HG03095 (cell line): ENCODE measurements around the gene DNALI1.
"Not testable (repeated sequence)": the region's sequence is repeated elsewhere in the genome, so short reads cannot be mapped to it uniquely, and the experiment has no call there.

Source experiments
- ATAC-seq: cut with Tn5 transposase; IDR thresholded peaks from one replicate; pipeline ENCODE4 v1.9.1; 2021; ENCODE audit warnings: moderate library complexity; ENCODE audit not compliant: unreplicated experiment

DNALI1 gene

DNA sequence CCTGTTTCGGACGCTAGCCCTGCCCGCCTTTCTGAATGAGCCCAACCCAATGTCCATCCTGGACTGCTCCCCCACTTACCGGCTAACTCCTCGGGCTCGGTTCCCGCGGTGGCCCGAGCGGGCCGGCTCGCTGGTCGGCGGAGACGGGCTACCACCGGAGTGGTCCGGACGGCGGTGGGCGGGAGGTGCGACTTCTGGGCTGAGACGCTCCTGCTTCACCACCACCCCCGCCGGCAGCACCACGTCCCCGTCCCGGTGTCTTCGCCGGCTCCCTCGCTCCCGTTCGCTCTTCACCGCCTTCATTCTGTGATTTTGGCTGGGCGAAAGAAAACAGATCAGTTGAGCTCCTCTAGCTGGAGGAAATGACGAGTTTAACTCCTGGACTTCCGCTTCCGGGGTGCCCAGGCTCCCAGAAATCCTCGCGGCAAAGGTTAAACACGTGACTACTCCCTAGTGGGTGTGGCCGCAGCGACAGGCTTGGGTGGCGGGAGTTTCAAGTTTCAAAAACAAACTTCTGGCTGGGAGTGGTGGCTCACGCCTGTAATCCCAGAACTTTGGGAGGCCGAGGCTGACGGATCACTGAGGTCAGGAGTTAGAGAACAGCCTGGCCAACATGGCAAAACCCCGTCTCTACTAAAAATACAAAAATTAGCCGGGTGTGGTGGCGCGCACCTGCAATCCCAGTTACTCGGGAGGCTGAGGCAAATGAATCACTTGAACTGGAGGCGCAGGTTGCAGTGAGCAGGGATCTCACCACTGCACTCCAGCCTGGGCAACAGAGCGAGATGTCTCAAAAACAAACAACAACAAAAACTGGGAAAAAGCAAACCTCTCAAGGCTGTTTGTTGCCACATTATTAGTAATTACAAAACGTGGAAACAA lies 2.6 kb upstream of the DNALI1 start, which contains the start of gene SNIP1:
Gene SNIP1 (minus strand): TSS at position 367 of the 882 bp plus-strand sequence. CDS start 64 bp downstream, at position 303.
- ATAC-seq = peak; percentile 74

DNA sequence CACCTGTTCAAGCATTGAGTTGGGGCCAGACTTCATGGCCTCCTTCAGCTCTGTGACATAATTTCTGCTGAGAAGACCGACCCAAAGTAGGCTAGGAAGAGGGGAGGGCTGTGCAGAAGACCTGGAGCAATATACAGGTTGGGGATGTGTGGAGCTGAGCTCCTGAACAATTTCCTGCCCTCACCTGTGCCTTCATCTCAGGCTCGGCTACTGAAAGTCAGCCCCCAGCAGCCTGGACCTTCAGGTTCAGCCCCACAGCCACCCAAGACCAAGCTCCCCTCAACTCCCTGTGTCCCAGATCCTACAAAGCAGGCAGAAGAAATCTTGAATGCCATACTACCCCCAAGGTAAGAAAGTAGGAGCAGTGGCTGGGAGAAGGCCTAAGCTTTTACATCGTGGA lies 662 bp downstream of the DNALI1 start:
- no peak for ATAC-seq

DNA sequence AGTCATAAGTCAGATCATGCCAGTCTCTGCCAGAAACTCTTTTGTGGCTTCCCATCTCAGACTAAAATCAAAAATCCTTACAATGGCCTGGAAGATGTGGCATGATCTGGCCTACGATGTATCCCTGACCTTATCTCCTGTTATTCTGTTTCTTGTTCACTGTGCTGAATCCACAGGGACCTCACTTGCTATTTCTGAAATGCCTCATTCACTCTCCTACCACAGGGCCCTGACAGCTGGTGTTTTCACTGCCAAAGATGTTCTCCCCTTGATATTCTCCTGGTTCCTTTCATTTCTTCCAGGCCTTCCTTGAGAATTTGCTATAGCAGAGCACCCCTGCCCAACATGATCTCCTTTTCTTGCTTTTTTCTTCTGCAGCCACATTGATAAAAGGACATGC lies 1.7 kb downstream of the DNALI1 start:
- ATAC-seq = no peak

DNA sequence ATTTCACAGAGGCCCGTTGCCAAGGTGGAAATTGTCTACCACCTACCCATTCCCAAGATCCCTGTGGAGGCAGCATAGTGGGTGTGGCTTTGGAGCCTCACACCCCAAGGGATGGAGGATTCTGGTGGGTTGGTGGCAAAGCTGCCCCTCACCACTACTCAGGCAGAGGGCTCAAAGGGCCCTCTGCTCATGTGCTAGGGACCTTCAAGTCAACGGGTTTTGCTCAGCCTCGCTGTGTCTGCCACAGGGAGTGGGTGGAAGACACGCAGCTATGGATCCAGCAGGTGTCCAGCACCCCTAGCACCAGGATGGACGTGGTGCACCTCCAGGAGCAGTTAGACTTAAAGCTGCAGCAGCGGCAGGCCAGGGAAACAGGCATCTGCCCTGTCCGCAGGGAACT lies 2.3 kb downstream of the DNALI1 start:
- no peak for ATAC-seq

DNA sequence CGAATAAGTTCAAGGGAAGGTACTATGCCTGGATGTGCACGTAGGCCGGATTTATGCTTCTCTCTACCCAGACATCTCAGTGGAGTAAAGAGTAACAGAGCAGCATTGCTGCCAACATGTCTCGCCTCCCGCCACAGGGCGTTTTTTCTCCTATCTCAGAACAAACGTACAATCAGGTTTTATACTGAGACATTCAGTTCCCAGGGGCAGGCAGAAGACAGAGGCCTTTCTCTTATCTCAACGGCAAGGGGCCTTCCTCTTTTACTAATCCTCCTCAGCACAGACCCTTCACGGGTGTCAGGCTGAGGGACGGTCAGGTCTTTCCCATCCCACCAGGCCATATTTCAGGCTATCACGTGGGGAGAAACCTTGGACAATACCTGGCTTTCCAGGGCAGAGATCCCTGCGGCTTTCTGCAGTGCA lies 3.2 kb downstream of the DNALI1 start:
- ATAC-seq = not testable (repeated sequence)

DNA sequence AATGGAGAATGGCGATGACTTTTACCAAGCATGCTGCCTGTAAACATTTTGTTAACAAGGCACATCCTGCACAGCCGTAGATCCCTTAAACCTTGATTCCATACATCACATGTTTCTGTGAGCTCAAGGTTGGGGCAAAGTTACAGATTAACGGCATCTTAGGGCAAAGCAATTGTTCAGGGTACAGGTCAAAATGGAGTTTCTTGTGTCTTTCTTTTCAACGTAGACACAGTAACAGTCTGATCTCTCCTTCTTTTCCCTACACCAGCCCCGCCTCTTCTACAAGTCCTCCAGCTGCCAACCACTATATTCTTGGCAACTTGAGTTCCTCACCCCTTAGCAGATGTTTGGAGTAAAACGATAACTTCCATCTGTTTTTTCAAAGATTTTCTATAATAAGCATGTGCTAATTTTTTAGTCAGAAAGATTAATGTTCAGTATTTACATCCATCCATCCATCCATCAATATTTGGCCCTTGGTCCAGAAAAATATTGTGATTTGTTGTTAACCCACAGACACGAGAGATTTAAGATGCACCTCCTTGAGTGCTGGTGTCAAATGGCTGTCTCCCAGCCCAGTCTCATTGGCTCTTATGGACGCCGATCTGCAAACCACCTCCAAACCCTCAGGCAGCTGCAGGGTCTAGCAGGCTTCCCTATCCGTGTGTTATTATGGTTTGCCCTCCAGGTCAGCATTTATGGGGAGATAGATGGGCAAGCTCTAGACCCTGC lies 3.8 kb downstream of the DNALI1 start:
- no peak for ATAC-seq

DNA sequence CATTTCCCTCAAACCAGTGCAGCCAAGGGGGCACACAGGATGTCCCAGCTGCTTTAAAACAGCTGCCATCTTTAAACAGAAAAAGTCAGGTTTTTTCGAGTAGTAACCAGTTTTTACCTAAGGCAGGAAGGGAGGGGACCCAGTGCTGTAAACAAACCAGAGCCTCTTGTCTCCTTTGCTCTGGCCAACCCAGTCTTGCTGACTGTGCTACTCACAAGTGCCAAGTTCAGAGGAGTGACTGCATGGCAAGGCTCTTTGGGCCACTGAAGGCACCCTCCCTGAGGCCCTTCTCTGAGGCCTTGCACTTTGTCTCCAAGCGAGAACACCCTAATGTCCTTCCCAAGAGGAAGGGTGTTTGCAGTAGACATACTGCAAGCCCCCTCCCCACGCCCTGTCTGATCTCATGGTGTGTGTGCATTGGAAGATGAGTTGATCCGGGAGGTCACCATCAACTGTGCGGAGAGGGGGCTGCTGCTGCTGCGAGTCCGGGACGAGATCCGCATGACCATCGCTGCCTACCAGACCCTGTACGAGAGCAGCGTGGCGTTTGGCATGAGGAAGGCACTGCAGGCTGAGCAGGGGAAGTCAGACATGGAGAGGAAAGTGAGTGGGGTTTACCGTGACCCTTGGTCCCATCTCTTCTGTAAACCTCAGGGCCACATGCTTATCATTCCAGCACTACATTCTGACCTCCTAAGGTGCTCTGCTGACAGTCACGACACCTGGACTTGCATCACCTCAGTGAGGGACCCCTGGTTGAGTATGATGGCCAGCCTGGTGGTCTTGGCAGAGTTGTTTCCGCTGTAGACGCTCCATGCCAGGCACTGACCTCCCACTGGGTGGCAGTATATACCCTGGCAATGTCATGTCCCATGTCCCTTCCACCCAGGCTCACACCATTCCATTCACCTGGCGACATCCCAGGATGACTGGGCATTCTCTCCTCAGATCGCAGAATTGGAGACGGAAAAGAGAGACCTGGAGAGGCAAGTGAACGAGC lies 4.7 kb downstream of the DNALI1 start:
- ATAC-seq = no peak

DNA sequence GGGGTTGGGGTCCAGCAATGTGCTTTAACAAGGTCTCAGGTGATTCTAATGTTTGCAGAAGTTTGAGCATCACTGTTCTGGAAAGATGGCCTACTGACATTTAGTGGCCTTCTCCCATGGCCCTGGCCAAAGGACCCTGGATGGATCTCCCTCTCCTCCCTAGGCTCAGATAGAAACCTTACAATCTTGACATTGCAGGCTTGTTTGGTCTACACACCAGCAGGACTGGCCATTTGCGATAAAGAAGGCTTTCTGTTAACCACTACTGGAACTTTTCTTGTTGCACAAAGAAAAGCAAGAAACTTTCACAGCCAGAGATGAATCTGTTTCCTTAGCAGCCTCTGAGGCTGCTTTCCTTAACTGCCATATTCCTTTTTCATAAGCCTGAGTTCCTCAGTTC lies 6.2 kb downstream of the DNALI1 start:
- ATAC-seq = no peak

DNA sequence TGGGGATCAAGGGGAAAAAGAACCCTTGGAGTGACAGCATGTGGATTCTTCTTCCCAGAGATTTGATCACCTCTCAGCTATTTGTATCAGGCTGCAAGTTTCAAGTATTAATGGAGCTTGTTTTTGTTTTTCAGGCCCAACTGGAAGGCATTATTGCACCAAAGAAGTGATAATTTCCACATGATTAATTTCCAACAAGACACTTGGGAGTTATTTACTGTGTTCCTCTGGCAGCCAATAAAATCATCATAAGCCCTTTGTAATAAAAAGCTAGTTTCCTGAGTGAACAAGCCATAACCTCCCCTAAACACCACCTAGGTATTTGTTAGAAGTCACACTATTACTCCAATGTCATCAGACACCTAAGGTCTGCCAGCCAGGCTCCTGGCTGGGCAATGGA lies 8.2 kb downstream of the DNALI1 start:
- no peak for ATAC-seq

DNA sequence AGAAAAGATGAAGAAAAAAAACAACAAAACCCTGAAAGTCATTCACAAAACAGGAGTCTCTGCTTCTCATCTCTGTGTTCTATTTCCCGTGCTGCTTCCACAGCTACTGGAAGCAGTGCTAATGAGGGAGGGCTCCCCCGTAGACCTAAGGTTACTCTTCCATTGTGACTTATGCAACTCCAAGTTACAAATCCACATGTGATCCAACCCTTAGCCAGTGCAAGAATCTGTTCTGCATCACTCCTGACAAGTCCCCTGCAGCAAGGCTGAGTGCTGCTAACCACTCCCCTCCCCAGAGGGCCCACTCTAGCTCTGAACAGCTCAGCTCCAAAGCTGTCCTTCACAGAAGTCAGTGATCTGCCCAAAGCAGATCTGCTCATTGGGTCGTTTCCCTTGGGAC lies 10.3 kb downstream of the DNALI1 start:
- no peak for ATAC-seq

DNA sequence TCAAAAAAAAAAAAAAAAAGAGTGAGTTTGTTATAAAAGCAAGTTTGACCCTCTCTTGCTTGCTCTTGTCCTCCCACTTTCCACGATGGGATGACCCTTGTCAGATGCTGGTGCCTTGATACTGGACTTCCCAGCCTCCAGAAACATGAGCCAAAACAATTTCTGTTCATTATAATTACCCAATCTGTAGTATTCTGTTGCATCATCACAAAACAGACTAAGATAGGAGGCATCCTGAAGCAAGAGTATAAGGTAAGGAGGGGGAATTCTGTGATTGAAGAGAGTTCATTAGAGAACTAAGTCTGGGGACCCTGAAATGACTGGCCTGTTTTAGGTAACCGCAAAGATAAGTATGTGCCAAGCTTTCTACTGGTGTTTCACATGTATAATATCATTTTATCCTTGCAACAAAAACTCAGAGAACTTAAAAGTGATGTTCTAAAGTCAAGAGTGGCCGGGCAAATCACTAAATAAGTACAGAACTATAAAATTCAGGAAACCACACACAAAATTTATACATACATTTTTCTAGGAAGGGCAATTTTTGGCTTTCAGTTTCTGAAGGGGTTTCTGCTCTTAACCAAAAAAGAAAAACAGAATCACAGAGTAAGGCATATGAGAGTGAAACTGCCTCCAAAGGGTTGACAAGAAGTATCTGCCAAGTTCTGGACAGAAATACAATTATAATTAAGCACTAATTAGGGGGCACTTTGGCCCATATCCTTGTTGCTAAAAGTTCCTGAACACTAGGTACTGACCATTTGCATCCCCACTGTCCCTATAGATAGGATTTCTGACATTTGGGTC lies 14.0 kb downstream of the DNALI1 start:
- no peak for ATAC-seq

DNA sequence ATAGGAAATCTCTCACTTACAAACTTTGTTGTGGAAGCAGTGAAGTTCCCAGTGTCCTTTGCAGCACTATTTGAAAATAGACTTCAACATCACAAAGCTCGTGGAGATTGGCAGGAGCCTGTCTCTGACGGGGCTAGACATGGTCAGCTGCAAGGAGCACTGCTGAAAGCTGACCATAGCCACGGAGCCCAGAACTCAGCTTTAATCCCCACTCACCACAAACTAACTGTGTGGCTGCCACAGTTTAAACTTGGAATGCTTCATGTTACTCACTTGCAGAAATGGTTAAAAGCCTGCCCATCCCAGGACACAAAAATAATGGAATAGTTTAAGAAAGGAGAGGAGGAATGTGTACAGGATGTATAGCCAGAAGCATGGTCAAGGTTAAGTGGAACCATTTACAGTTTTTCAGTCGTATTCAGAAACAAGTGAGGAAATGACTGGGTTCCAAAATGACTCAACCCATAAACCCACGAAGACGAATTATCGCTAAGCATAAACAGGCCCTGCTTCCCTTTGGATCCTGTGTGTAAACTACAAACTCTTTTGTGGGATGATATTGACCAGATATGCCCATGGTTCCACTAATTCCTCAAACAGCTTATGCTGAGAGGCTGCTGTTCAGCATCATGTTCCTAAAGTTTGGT lies 18.2 kb downstream of the DNALI1 start:
- no peak for ATAC-seq

DNA sequence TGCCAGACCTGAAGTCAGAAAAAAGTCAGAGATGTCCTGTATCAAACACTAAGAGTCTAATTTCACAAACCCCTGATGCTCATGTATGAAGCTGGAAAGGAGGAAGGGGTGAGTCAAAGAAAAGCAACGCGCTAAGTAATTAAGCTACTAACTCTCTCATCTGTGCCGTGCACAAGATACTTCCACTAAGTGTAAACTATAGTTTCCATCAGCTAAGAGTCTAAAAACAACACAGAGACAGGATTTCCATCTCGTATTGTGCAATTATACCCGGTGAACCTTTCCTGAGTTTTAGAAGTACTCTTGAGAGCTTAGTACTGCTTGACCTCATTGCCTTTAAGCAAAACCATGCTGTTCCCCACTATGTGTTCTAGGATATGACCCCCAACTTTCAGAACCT lies 19.0 kb downstream of the DNALI1 start:
- ATAC-seq = no peak

DNA sequence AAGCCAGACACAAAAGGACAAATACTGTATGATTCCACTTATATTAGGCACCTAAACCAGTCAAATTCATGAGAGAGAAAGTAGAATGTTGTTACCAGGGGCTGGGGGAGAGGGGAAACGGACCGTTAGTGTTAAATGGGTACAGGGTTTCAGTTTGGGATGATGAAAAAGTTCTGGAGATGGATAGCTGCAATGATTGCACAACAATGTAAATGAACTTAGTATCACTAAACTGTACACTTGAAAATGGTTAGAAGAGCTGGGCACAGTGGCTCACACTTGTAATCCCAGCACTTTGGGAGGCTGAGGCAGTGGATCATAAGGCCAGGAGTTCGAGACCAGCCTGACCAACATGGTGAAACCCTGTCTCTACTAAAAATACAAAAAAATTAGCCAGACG lies 27.8 kb downstream of the DNALI1 start:
- ATAC-seq = not testable (repeated sequence)

DNA sequence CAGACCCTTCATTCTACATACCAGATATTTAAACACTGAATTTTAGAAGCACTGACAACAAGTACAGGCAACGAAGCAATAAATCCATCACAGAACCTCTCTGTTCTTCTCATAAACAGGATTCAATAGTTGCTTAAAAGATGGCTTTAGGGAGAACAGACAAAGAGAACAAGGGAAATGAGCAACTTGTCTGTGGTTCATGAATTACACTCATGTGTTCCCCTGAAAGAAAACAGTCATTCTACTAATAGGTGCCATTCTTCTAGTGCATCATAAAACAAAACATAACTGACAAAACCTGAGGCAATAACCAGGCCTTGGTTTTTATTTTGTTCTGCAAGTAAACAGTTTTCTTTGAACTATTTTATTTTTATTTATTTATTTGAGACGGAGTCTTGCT lies 32.2 kb downstream of the DNALI1 start:
- ATAC-seq = no peak

DNA sequence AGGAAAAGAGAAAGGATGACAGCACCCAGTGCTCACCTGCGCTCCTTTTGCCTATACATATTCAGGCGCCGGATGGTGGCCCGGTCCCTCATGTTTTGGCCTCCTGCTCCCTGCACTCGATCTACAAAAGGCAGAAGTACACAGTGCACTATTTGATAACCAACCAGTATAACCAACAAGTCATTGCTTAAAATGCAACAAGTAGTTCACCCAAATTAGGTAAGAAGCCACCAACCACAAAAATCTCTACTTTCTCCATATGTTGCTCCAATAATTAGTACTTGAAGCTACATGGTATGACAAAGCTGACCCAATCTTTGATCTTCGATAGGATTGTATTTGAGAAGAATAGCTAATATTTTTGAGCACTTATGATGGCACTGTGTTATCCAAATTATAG lies 37.0 kb downstream of the DNALI1 start:
- no peak for ATAC-seq

DNA sequence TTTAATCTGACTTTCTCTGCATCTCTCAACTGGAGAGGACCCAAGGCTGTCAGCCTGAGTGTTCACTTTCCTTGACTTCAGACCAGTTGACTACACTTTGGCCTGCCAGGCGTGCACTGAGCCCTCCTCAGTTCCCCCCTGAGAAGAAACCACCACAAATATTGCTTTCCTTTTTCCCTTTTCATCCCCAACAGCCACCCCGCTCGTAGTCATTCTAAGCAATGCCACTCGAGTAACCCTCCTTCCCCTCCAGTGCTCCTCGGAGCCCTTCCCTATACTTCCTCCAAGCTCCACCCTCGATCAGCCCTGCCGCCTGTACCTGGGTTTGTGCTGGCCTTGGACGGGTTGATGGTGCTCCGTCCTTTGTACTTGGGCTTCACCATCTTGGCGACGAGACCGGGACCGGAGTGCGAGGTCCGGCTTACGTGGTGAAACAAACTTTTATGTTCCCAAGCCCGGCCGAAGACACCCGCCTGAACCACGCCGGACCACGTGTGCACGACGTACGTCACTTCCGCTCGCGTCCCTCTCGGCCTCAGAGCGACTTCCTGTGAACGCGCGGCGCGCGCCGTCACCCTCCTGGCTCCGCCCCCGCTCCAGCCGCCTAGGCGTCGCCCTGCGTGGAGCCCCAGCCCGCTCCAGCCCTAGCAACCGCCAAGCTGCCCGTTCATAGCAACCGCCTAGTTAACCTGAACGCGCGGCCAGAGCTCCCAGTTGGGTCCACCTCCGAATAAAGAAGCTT lies 38.9 kb downstream of the DNALI1 start, which contains the start of gene GNL2:
Gene GNL2 (minus strand): TSS at position 498 of the 742 bp plus-strand sequence. CDS start 115 bp downstream, at position 383.
- peak; percentile 98 for ATAC-seq

DNA sequence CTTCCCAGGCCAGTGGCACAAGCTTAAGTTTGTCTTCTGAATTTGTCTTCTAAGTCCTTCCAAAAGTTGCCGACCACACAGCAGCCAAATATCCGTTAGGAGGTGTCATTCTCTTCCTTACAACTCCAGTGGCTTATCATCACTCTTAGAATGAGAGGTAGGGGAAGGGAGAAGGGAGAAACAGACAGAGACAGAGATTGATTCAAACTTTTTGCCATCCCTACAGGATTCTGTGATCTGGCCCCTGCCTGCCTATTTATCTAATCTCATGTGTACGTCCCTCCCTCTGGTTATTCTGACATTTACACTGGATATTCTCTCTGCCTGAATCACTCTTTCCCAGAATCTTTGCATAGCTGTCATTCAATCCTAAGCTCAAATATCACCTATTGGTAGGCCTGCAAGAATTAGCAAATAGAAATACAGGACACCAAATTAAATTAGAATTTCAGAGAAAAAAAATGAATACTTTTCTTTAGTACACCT lies 39.5 kb downstream of the DNALI1 start:
- ATAC-seq = no peak

DNA sequence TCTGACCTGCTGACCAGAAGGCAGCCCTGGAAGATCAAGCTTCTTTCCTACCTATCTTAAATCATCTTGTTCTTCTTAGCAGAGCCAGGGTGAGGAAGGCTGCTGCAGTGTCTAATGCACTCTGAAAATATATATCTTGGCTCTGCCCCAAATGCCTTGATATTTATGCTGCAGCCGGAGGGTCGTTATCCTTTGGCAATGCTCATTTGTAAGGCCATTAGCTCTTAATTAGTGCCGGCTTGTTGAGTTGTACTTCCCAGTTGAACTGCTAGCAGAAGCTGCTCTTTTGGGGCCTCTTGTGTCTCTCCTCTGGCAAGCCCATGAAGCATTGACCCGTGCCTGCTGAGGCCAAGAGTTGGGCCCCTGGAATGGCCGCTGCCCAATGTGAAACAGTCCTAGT lies 43.2 kb downstream of the DNALI1 start:
- ATAC-seq = no peak
